HCT116 (cell line): Measurements from ENCODE around the gene MBD3L2B. TPM values are rescaled to one million over a fixed set of nuclear protein-coding genes. Genes with fewer than 3 reads are reported as not detected.

Experiments
- ATAC-seq: fragments of 200-7000 bp; cut with Tn5 transposase; 2 replicates; pipeline ENCODE4 v1.9.1; 2020; ENCODE audit warnings: mild to moderate bottlenecking, moderate library complexity
- BruUV-seq: library from RNA; stranded (reverse); fragments of 400-500 nt; replicated peaks from 2 replicates; lab custom pipeline; 2021; lab: Mats Ljungman, UMichigan
- CTCF ChIA-PET: fragments of 300-600 bp; sonication (Branson Sonifier 250); formaldehyde crosslinking; loops from one replicate; lab custom pipeline; 2021; ENCODE audit warnings: antibody characterized with exemption; lab: Charles Lee
- POLR2A ChIA-PET: fragments of 300-600, 350-600 bp; sonication (Branson Sonifier 250); formaldehyde crosslinking; loops from one replicate; lab custom pipeline; 2021; ENCODE audit warnings: antibody characterized with exemption; lab: Charles Lee
- RAD21 ChIA-PET, 2 experiments: fragments of 300-600 bp; sonication (Branson Sonifier 250); formaldehyde crosslinking; loops; one replicate each; lab custom pipeline; 2023; ENCODE audit warnings: low total read pairs in 2 of 2; ENCODE audit not compliant: uncharacterized antibody in 2 of 2, unreplicated experiment in 2 of 2, low non-redundant PET in 1 of 2; lab: Charles Lee
- DNase-seq: peaks from one replicate; pipeline ENCODE4 v3.0.0-alpha.2; 2010; ENCODE audit warnings: low read depth, low spot score
- H2AFZ ChIP-seq: fragments of 200-600 bp; shearing (Covaris generic), sonication (generic); 2 replicates; pipeline ENCODE4 v1.6.1; 2017; ENCODE audit warnings: low read depth, mixed run types, mixed read lengths, antibody characterized with exemption, low read length; ENCODE audit not compliant: poor library complexity, severe bottlenecking
- H3K27ac ChIP-seq: 2 replicates; pipeline ENCODE4 v1.5.1; 2012; ENCODE audit warnings: low read depth, low read length
- H3K27me3 ChIP-seq: fragments of 200-600 bp; sonication (generic); 2 replicates; pipeline ENCODE4 v1.6.1; 2016; ENCODE audit warnings: mixed run types, low read length, mixed read lengths; ENCODE audit not compliant: insufficient read depth
- H3K36me3 ChIP-seq, 2 experiments: fragments of 200-500 bp in 1 of 2; fragments of 200-600 bp in 1 of 2; sonication (Bioruptor generic) in 1 of 2; sonication (generic) in 1 of 2; 2 replicates each; pipeline versions ENCODE4 v1.5.1 to v1.6.1; 2014 to 2016; ENCODE audit warnings: low read length in 2 of 2, inconsistent platforms in 1 of 2, mixed read lengths in 1 of 2, mixed run types in 1 of 2; ENCODE audit not compliant: insufficient read depth in 2 of 2, control insufficient read depth in 1 of 2
- H3K4me1 ChIP-seq, 2 experiments: fragments of 200-600 bp in 1 of 2; sonication (generic) in 1 of 2; 2 replicates each; pipeline versions ENCODE4 v1.5.1 to v1.6.1; 2012 to 2017; ENCODE audit warnings: low read length in 2 of 2, inconsistent platforms in 1 of 2, mild to moderate bottlenecking in 1 of 2, mixed read lengths in 1 of 2, mixed run types in 1 of 2, moderate library complexity in 1 of 2; ENCODE audit not compliant: insufficient read depth in 2 of 2, control insufficient read depth in 1 of 2
- H3K4me2 ChIP-seq: fragments of 200-600 bp; sonication (generic); 2 replicates; pipeline ENCODE4 v1.6.1; 2017; ENCODE audit warnings: mixed run types, low read length, mixed read lengths
- H3K4me3 ChIP-seq, 2 experiments: fragments of 200-600 bp in 1 of 2; sonication (generic) in 1 of 2; replicated peaks in 1 of 2; 2 replicates each; pipeline ENCODE4 v1.5.1; 2011 to 2016; ENCODE audit warnings: low read length in 2 of 2, control low read depth in 1 of 2, low read depth in 1 of 2, mild to moderate bottlenecking in 1 of 2, mixed read lengths in 1 of 2, mixed run types in 1 of 2
- H3K79me2 ChIP-seq: fragments of 200-600 bp; sonication (generic); 2 replicates; pipeline ENCODE4 v1.6.1; 2017; ENCODE audit warnings: mild to moderate bottlenecking, mixed run types, low read length, moderate library complexity, mixed read lengths; ENCODE audit not compliant: insufficient read depth
- H3K9ac ChIP-seq: fragments of 200-600 bp; sonication (generic); 2 replicates; pipeline ENCODE4 v1.6.1; 2016; ENCODE audit warnings: low read length, mixed read lengths
- H3K9me2 ChIP-seq: fragments of 200-600 bp; sonication (generic), shearing (Covaris generic); 2 replicates; pipeline ENCODE4 v1.6.1; 2017; ENCODE audit warnings: mixed run types, mild to moderate bottlenecking, moderate library complexity; ENCODE audit not compliant: insufficient read depth
- H3K9me3 ChIP-seq, 2 experiments: fragments of 200-500 bp in 1 of 2; fragments of 200-600 bp in 1 of 2; sonication (Bioruptor generic) in 1 of 2; sonication (generic) in 1 of 2; 2 replicates each; pipeline ENCODE4 v1.6.1; 2014 to 2017; ENCODE audit warnings: low read length in 2 of 2, mixed read lengths in 2 of 2, inconsistent platforms in 1 of 2, low read depth in 1 of 2, mild to moderate bottlenecking in 1 of 2, mixed run types in 1 of 2, moderate library complexity in 1 of 2; ENCODE audit not compliant: control insufficient read depth in 1 of 2, insufficient read depth in 1 of 2
- H4K20me1 ChIP-seq: fragments of 200-600 bp; sonication (generic), shearing (Covaris generic); 2 replicates; pipeline ENCODE4 v1.6.1; 2017; ENCODE audit warnings: mixed run types, mild to moderate bottlenecking, moderate library complexity; ENCODE audit not compliant: insufficient read depth
- ATF3 ChIP-seq: IDR thresholded peaks from 2 replicates; pipeline ENCODE4 v1.6.1; 2012
- CBX3 ChIP-seq: IDR thresholded peaks from 2 replicates; pipeline ENCODE4 v1.6.1; 2012; ENCODE audit warnings: low read depth
- ELF1 ChIP-seq: IDR thresholded peaks from 2 replicates; pipeline ENCODE4 v1.6.1; 2012; ENCODE audit warnings: low read depth, borderline replicate concordance
- EZH2 ChIP-seq: fragments of 200-600 bp; sonication (generic); IDR thresholded peaks from 2 replicates; pipeline ENCODE4 v1.6.1; 2017; ENCODE audit warnings: antibody characterized with exemption, mixed run types
- EZH2phosphoT487 ChIP-seq: fragments of 200-600 bp; IDR thresholded peaks from 2 replicates; pipeline ENCODE4 v1.6.1; 2018; ENCODE audit warnings: antibody characterized with exemption, borderline replicate concordance
- FOSL1 ChIP-seq: IDR thresholded peaks from 2 replicates; pipeline ENCODE4 v1.6.1; 2012; ENCODE audit warnings: low read depth
- JUND ChIP-seq: IDR thresholded peaks from 2 replicates; pipeline ENCODE4 v1.6.1; 2012
- MAX ChIP-seq: IDR thresholded peaks from 2 replicates; pipeline ENCODE4 v1.6.1; 2012
- POLR2A ChIP-seq: IDR thresholded peaks from 2 replicates; pipeline ENCODE4 v1.7.0; 2011; ENCODE audit warnings: borderline replicate concordance; ENCODE audit not compliant: insufficient read depth, insufficient read length; ENCODE audit errors: extremely low read depth
- SIN3A ChIP-seq: IDR thresholded peaks from 2 replicates; pipeline ENCODE4 v1.6.1; 2012; ENCODE audit warnings: low read depth
- SP1 ChIP-seq: IDR thresholded peaks from 2 replicates; pipeline ENCODE4 v1.6.1; 2012; ENCODE audit warnings: low read depth
- TCF7L2 ChIP-seq: IDR thresholded peaks from 2 replicates; pipeline ENCODE4 v1.7.0; 2011; ENCODE audit warnings: borderline replicate concordance, inconsistent platforms; ENCODE audit not compliant: insufficient read depth, insufficient read length; ENCODE audit errors: extremely low read depth
- ZFX ChIP-seq: fragments of 450-650 bp; IDR thresholded peaks from 2 replicates; pipeline ENCODE4 v1.6.1; 2017
- ZNF274 ChIP-seq: fragments of 200-500 bp; sonication (Bioruptor generic); IDR thresholded peaks from 2 replicates; pipeline ENCODE4 v1.6.1; 2014; ENCODE audit warnings: mild to moderate bottlenecking, low read depth, low read length, inconsistent platforms
- intact Hi-C: fragments of 100-400 bp; cut with micrococcal nuclease; formaldehyde crosslinking; loops from 2 replicates; pipeline ENCODE4 v1.10.0; 2022
- total RNA-seq: library from RNA; stranded (reverse); gene quantifications from one replicate; pipeline ENCODE4 v1.2.1, GENCODE V29; 2021; ENCODE audit not compliant: unreplicated experiment

Gene MBD3L2B
- total RNA-seq, 1 experiment from 2014 or later: not detected

- no peak for TF ChIP-seq ELF1
- TF ChIP-seq, all 23 proteins: peak for 0
These were observed 33.4 kb downstream of the MBD3L2B start (continued) for GRCh38 chr19:6987850-6988249.

GRCh38 chr19:6983448-6983847 is 37.8 kb downstream of the MBD3L2B start:
- Histone ChIP-seq H3K36me3 (no peaks in the 10 kb centered on the region), H3K27ac (no peak overlapping the region), H3K4me2 (no peak overlapping the region), H3K4me3 (no peak overlapping the region), H3K9me2 (no peaks in the 10 kb centered on the region), H2AFZ (no peak overlapping the region), H3K79me2 (no peaks in the 10 kb centered on the region), H3K9ac (no peak overlapping the region), H3K27me3 (no peaks in the 10 kb centered on the region), H3K4me1 (no peaks in the 10 kb centered on the region), H3K9me3 (peaks cover 12 to 15% of the 10 kb centered on the region in 2 experiments; a peak in 3 of 4 replicates), H4K20me1 (no peaks in the 10 kb centered on the region)
- no peak for DNase-seq
- POLR2A ChIA-PET: no interaction called here
- ATAC-seq: no peak
- TF ChIP-seq ZNF274 (no peak), MAX (no peak), EZH2 (no peak), JUND (no peak), CBX3 (no peak), SP1 (no peak), POLR2A (no peak), FOSL1 (no peak), TCF7L2 (no peak), EZH2phosphoT487 (no peak), SIN3A (no peak), ZFX (no peak), ELF1 (no peak), ATF3 (no peak)
- intact Hi-C loops: no loop called here
- no TSS peak for BruUV-seq
- RAD21 ChIA-PET: no interaction called here
- CTCF ChIA-PET: interaction anchor here (1.2 to 1.4 kb wide), 2 partner anchors 19 to 20 kb away, joined by 3 read pairs; no protein-coding TSS in a partner anchor
